GM12878 (cell line): ENCODE data around the gene SMG9. TPM values are rescaled to one million over a fixed set of nuclear protein-coding genes. Genes with fewer than 3 reads are reported as not detected.

Experiments used
- CREM ChIP-seq: IDR thresholded peaks from 2 replicates; pipeline ENCODE4 v1.6.1; 2014; ENCODE audit warnings: antibody characterized with exemption, low read depth
- ESRRA ChIP-seq: IDR thresholded peaks from 2 replicates; pipeline ENCODE4 v1.6.1; 2012; ENCODE audit warnings: mild to moderate bottlenecking, low read length, improper control_type of control experiment
- IRF4 ChIP-seq: IDR thresholded peaks from 2 replicates; pipeline ENCODE4 v1.6.1; 2011; ENCODE audit warnings: low read depth, low read length
- KLF5 ChIP-seq: fragments of 450-650 bp; IDR thresholded peaks from 2 replicates; pipeline ENCODE4 v1.6.1; 2014; ENCODE audit warnings: mild to moderate bottlenecking; ENCODE audit not compliant: partially characterized antibody
- PAX5 ChIP-seq: IDR thresholded peaks from 2 replicates; pipeline ENCODE4 v1.6.1; 2011; ENCODE audit warnings: low read depth, low read length, borderline replicate concordance
- POLR2AphosphoS2 ChIP-seq: IDR thresholded peaks from 2 replicates; pipeline ENCODE4 v1.6.1; 2011; ENCODE audit warnings: low read depth, mild to moderate bottlenecking, low read length, improper control_type of control experiment, moderate library complexity
- POU2F2 ChIP-seq: IDR thresholded peaks from 3 replicates; pipeline ENCODE4 v1.6.1; 2011; ENCODE audit warnings: low read depth, mild to moderate bottlenecking, low read length, borderline replicate concordance
- RAD21 ChIP-seq: IDR thresholded peaks from 2 replicates; pipeline ENCODE4 v1.6.1; 2011; ENCODE audit warnings: mild to moderate bottlenecking, low read depth, low read length, moderate library complexity; ENCODE audit not compliant: insufficient read depth
- RCOR1 ChIP-seq: conservative IDR thresholded peaks from 2 replicates; pipeline ENCODE4 v1.6.1; 2012; ENCODE audit warnings: low read depth, low read length, improper control_type of control experiment
- SIX5 ChIP-seq: IDR thresholded peaks from 2 replicates; pipeline ENCODE4 v1.6.1; 2011; ENCODE audit warnings: mild to moderate bottlenecking, low read depth, low read length, moderate library complexity; ENCODE audit not compliant: severe bottlenecking
- SMC3 ChIP-seq: IDR thresholded peaks from 2 replicates; pipeline ENCODE4 v1.6.1; 2011; ENCODE audit warnings: low read length, improper control_type of control experiment, borderline replicate concordance
- YY1 ChIP-seq: IDR thresholded peaks from 2 replicates; pipeline ENCODE4 v1.6.1; 2011; ENCODE audit warnings: low read depth, mild to moderate bottlenecking, low read length
- ZNF274 ChIP-seq: IDR thresholded peaks from one replicate; pipeline ENCODE4 v1.8.0; 2011; ENCODE audit not compliant: insufficient read length, insufficient read depth
- ZZZ3 ChIP-seq: IDR thresholded peaks from 2 replicates; pipeline ENCODE4 v1.6.1; 2011; ENCODE audit warnings: low read depth; ENCODE audit not compliant: control insufficient read depth, insufficient read length
- polyA plus RNA-seq, 11 experiments: library from polyadenylated mRNA; depleted of rRNA in 4 of 11; unstranded in 6 of 11; stranded (reverse) in 5 of 11; fragments of >200 nt; fragmentation: Nextera tagmentation in 4 of 11; fragmentation: Illumina TruSeq in 1 of 11; extraction: Ambion mirVana in 4 of 11; extraction: Trizol in 1 of 11; gene quantifications; 1 replicate in 1 of 11; 2 replicates in 10 of 11; pipeline versions ENCODE4 v1.2.1 to v1.2.3, GENCODE V29; 2011 to 2016; ENCODE audit warnings: inconsistent platforms in 2 of 11, missing spikeins in 2 of 11, low read depth in 1 of 11
- total RNA-seq, 4 experiments: library from RNA; depleted of rRNA in 3 of 4; stranded (reverse); fragments of >200 nt in 3 of 4; fragmentation: Illumina TruSeq in 1 of 4; extraction: Trizol in 1 of 4; gene quantifications; 2 replicates each; pipeline versions ENCODE4 v1.2.1 to v1.2.3, GENCODE V29; 2013 to 2021
- TF ChIP-seq, protein P1 (sequence below): fragments of 450-650 bp; IDR thresholded peaks from 2 replicates; pipeline ENCODE4 v1.6.1; 2017; ENCODE audit warnings: mild to moderate bottlenecking, moderate library complexity
- TF ChIP-seq, protein P2 (sequence below): fragments of 450-650 bp; IDR thresholded peaks from 2 replicates; pipeline ENCODE4 v1.6.1; 2017; ENCODE audit warnings: low read depth, mild to moderate bottlenecking, moderate library complexity
- TF ChIP-seq, protein P3 (sequence below): fragments of 450-650 bp; IDR thresholded peaks from 2 replicates; pipeline ENCODE4 v1.6.1; 2016; ENCODE audit warnings: mild to moderate bottlenecking
- TF ChIP-seq, protein P4 (sequence below): IDR thresholded peaks from 2 replicates; pipeline ENCODE4 v1.6.1; 2012; ENCODE audit warnings: low read depth, low read length, improper control_type of control experiment
- TF ChIP-seq, protein P5 (sequence below): fragments of 450-650 bp; formaldehyde crosslinking; IDR thresholded peaks from 2 replicates; pipeline ENCODE4 v1.4.0; 2020; ENCODE audit warnings: mild to moderate bottlenecking, moderate library complexity

Gene SMG9
- total and polyA plus RNA-seq, 10 of the 15 experiments (the other 5 are each of a cell fraction or from before 2014, with no cell fraction given), result 0.69 to 52.2 (median 28.1) TPM

DNA sequence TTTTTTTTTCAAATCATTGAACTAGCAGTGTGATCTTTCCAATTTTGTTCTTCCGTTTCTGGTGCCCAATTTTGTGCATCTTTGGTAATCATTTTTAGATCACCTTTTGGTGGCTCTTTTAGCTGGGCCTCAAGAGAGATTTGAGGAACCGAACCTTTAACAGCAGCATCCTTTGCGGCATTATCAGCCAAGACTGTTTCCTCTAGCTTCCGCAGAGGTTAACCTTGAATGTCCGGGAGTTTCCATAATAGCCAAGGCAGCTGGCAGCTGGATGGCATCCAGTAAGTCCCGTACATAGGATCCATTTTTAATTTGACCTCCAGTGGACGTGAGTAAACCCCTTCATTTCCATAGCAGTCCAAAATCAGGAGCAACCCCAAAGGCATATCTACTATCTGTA is 29.3 kb downstream of the SMG9 start (continued):
- TF ChIP-seq, protein P1, sequence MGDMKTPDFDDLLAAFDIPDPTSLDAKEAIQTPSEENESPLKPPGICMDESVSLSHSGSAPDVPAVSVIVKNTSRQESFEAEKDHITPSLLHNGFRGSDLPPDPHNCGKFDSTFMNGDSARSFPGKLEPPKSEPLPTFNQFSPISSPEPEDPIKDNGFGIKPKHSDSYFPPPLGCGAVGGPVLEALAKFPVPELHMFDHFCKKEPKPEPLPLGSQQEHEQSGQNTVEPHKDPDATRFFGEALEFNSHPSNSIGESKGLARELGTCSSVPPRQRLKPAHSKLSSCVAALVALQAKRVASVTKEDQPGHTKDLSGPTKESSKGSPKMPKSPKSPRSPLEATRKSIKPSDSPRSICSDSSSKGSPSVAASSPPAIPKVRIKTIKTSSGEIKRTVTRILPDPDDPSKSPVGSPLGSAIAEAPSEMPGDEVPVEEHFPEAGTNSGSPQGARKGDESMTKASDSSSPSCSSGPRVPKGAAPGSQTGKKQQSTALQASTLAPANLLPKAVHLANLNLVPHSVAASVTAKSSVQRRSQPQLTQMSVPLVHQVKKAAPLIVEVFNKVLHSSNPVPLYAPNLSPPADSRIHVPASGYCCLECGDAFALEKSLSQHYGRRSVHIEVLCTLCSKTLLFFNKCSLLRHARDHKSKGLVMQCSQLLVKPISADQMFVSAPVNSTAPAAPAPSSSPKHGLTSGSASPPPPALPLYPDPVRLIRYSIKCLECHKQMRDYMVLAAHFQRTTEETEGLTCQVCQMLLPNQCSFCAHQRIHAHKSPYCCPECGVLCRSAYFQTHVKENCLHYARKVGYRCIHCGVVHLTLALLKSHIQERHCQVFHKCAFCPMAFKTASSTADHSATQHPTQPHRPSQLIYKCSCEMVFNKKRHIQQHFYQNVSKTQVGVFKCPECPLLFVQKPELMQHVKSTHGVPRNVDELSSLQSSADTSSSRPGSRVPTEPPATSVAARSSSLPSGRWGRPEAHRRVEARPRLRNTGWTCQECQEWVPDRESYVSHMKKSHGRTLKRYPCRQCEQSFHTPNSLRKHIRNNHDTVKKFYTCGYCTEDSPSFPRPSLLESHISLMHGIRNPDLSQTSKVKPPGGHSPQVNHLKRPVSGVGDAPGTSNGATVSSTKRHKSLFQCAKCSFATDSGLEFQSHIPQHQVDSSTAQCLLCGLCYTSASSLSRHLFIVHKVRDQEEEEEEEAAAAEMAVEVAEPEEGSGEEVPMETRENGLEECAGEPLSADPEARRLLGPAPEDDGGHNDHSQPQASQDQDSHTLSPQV, result no peak
- TF ChIP-seq SMC3 (no peak), PAX5 (peak; percentile 67; the same call in 1 of the 2 replicates), ZZZ3 (no peak), CREM (peak; percentile 27; the same call in 1 of the 2 replicates), IRF4 (no peak), YY1 (0 out of 2 replicates have a peak, but pooled peaks have one; percentile 21), ZNF274 (no peak), RAD21 (no peak), POU2F2 (no peak), KLF5 (no peak), POLR2AphosphoS2 (no peak), SIX5 (no peak), ESRRA (peak; percentile 81; the same call in 1 of the 2 replicates), RCOR1 (no peak)
- TF ChIP-seq, protein P2, sequence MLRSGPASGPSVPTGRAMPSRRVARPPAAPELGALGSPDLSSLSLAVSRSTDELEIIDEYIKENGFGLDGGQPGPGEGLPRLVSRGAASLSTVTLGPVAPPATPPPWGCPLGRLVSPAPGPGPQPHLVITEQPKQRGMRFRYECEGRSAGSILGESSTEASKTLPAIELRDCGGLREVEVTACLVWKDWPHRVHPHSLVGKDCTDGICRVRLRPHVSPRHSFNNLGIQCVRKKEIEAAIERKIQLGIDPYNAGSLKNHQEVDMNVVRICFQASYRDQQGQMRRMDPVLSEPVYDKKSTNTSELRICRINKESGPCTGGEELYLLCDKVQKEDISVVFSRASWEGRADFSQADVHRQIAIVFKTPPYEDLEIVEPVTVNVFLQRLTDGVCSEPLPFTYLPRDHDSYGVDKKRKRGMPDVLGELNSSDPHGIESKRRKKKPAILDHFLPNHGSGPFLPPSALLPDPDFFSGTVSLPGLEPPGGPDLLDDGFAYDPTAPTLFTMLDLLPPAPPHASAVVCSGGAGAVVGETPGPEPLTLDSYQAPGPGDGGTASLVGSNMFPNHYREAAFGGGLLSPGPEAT, result peak; percentile 49
- TF ChIP-seq, protein P3, sequence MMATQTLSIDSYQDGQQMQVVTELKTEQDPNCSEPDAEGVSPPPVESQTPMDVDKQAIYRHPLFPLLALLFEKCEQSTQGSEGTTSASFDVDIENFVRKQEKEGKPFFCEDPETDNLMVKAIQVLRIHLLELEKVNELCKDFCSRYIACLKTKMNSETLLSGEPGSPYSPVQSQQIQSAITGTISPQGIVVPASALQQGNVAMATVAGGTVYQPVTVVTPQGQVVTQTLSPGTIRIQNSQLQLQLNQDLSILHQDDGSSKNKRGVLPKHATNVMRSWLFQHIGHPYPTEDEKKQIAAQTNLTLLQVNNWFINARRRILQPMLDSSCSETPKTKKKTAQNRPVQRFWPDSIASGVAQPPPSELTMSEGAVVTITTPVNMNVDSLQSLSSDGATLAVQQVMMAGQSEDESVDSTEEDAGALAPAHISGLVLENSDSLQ, result no peak
- TF ChIP-seq, protein P4, sequence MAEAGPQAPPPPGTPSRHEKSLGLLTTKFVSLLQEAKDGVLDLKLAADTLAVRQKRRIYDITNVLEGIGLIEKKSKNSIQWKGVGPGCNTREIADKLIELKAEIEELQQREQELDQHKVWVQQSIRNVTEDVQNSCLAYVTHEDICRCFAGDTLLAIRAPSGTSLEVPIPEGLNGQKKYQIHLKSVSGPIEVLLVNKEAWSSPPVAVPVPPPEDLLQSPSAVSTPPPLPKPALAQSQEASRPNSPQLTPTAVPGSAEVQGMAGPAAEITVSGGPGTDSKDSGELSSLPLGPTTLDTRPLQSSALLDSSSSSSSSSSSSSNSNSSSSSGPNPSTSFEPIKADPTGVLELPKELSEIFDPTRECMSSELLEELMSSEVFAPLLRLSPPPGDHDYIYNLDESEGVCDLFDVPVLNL, result no peak
- TF ChIP-seq, protein P5, sequence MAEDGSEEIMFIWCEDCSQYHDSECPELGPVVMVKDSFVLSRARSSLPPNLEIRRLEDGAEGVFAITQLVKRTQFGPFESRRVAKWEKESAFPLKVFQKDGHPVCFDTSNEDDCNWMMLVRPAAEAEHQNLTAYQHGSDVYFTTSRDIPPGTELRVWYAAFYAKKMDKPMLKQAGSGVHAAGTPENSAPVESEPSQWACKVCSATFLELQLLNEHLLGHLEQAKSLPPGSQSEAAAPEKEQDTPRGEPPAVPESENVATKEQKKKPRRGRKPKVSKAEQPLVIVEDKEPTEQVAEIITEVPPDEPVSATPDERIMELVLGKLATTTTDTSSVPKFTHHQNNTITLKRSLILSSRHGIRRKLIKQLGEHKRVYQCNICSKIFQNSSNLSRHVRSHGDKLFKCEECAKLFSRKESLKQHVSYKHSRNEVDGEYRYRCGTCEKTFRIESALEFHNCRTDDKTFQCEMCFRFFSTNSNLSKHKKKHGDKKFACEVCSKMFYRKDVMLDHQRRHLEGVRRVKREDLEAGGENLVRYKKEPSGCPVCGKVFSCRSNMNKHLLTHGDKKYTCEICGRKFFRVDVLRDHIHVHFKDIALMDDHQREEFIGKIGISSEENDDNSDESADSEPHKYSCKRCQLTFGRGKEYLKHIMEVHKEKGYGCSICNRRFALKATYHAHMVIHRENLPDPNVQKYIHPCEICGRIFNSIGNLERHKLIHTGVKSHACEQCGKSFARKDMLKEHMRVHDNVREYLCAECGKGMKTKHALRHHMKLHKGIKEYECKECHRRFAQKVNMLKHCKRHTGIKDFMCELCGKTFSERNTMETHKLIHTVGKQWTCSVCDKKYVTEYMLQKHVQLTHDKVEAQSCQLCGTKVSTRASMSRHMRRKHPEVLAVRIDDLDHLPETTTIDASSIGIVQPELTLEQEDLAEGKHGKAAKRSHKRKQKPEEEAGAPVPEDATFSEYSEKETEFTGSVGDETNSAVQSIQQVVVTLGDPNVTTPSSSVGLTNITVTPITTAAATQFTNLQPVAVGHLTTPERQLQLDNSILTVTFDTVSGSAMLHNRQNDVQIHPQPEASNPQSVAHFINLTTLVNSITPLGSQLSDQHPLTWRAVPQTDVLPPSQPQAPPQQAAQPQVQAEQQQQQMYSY (CRISPR knock-in tag), result no peak
